GM18861 (cell line): Measurements from ENCODE around the gene TMEM43.

ENCODE experiments used
- ATAC-seq: cut with Tn5 transposase; IDR thresholded peaks from one replicate; pipeline ENCODE4 v1.9.1; 2021; ENCODE audit not compliant: unreplicated experiment

Gene TMEM43

GRCh38 chr3:14137445-14137844, 12.6 kb downstream of the TMEM43 start:
- ATAC-seq = no peak

- ATAC-seq = no peak
These were observed 13.4 kb downstream of the TMEM43 start for GRCh38 chr3:14138109-14138877.

- ATAC-seq = no peak
These were observed 14.2 kb downstream of the TMEM43 start for GRCh38 chr3:14138878-14139655.

GRCh38 chr3:14139771-14140170, 14.9 kb downstream of the TMEM43 start:
- no peak for ATAC-seq

GRCh38 chr3:14140668-14141067, 15.8 kb downstream of the TMEM43 start:
- no peak for ATAC-seq

- ATAC-seq = no peak
These were observed 16.3 kb downstream of the TMEM43 start for GRCh38 chr3:14141144-14141543.

- no peak for ATAC-seq
These were observed 16.9 kb downstream of the TMEM43 start for GRCh38 chr3:14141602-14142341.

GRCh38 chr3:14142567-14143270, 17.9 kb downstream of the TMEM43 start:
- no peak for ATAC-seq

GRCh38 chr3:14143271-14144225, 18.7 kb downstream of the TMEM43 start:
- no peak for ATAC-seq

- ATAC-seq = peak; percentile 90
These were observed 19.7 kb downstream of the TMEM43 start for GRCh38 chr3:14144423-14145075.

- no peak for ATAC-seq
These were observed 20.4 kb downstream of the TMEM43 start for GRCh38 chr3:14145236-14145635.

GRCh38 chr3:14145670-14146380, 21.0 kb downstream of the TMEM43 start:
- ATAC-seq = no peak

GRCh38 chr3:14146381-14147065, 21.7 kb downstream of the TMEM43 start:
- ATAC-seq = no peak

- no peak for ATAC-seq
These were observed 22.2 kb downstream of the TMEM43 start for GRCh38 chr3:14147066-14147435.

- no peak for ATAC-seq
These were observed 22.8 kb downstream of the TMEM43 start for GRCh38 chr3:14147617-14148016.

- ATAC-seq = no peak
These were observed 23.5 kb downstream of the TMEM43 start for GRCh38 chr3:14148041-14148985.

GRCh38 chr3:14150078-14150477, 25.2 kb downstream of the TMEM43 start:
- no peak for ATAC-seq
